GM15510 (cell line): ENCODE results near the gene AGAP2.

Experiments used
- POLR2A ChIP-seq: IDR thresholded peaks from 3 replicates; pipeline ENCODE4 v1.6.1; 2011; ENCODE audit warnings: borderline replicate concordance; ENCODE audit not compliant: insufficient read length; ENCODE audit errors: extremely low read depth

AGAP2 gene

GRCh38 chr12:57739914-57740538, 1.5 kb upstream of the AGAP2 start:
- no peak for TF ChIP-seq POLR2A

GRCh38 chr12:57739387-57739786, 845 bp upstream of the AGAP2 start:
- no peak for TF ChIP-seq POLR2A

GRCh38 chr12:57737467-57738460, 778 bp downstream of the AGAP2 start:
- TF ChIP-seq POLR2A, result no peak

- no peak for TF ChIP-seq POLR2A
Observed at GRCh38 chr12:57736741-57737466, 1.6 kb downstream of the AGAP2 start.

- no peak for TF ChIP-seq POLR2A
Observed at GRCh38 chr12:57735952-57736740, 2.4 kb downstream of the AGAP2 start.

DNA sequence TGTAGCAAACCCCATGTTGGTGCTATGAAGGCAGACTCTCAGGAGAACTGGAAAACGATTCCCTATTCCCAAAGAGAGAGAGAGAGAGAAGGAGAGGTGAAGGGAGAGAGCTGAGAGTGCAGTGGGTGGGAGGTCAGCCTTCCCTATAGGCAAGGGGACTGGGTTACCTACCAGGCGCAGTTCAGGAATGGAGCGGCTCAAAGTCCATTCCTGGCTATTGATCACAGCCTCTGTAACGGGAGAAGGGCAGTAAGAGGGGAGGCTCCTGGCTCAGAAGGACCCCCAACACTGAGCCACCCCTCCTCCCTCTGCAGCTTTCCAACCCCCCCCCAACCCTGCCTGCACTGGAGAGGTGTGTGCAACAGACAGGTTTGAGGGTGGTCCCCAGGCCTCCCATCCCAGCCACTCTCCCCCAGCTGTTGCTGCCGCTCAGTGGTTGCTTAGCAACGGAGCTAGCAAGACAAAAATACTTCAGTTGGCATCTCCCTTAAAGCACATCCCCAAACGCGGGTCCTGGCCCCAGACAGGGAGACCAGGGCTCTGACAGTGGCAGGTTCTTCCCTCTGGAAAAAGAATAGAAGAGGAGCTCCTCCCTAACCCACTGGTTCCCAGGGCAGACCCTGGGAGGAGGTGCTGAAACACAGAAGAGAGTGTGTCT, 3.2 kb downstream of the AGAP2 start:
- TF ChIP-seq POLR2A, result no peak

DNA sequence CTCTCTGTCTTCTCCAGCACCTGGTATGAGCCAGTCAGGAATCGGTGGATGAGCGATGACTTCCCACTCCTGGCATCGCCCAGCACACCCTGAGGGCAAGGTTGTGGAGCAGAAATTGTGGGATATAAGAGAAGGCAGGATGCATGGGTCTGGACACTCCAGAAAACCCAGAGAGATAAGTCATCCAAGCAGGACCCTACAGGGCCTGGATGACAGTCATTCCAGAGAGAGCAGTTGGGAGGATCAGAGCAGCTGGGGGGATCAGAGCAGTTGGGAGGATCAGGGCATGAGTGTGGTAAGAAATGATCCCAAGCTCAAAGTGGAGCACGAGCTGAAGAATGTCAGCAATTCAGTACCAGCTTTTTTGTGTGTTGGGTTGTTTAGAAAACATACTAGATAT, 4.0 kb downstream of the AGAP2 start:
- no peak for TF ChIP-seq POLR2A

DNA sequence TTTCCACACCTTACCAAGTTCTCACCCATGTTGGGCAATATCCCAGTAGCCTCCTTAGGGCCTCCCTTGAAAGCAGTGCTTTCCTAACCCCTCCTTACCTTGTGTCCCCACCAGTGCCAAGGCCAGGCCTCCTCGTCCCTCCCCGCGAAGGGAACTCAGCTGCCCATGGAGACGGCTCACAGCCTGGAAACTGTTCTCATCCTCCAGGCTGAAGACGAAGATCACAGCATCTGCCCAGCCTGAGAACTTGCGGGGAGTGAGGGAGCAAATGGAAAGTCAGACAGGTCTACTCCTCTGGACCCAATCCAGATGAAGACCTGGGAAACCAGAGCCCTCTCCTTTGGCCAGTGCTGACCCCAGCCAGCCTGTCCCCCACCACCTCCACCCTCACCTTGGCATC, 4.6 kb downstream of the AGAP2 start:
- no peak for TF ChIP-seq POLR2A

DNA sequence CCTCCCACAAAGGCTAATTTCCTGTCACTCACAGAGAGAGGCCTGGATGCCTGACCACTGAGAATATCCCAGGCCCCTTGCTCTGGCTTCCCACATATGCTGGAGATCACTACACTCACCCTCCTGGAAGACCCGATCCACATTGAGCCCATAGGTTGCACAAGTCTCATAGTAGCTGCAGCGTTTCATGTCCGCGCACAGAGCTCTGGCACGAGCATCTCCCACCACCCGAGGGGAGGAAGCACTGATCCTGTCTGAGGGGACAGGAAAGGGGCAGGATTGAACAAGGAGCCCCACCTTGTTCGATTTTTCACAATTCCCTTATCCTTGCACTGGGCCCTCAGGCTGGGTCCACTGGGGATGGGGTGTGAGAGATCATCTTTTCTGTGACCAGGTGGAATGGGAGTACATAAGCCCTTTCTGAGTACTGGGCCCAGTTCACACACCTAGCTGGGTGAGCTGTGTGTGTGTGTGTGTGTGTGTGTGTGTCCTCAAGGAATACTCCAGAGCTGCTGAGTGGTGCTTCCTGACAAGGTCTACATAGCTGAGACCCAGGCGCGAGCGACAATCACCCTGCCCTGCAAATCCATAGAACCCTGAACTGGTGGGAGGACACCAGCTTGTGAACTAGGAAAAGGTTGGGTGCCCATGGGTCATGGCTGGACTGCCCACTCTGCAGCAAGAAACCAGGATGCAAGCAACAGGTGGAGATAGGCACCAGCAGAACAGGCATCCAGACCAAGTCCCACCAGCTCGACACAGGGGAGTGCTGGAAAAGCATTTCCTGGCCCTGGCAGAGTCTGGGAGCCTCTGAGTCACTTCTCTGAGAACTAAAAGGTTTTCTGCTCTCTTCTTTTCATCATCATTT, 5.6 kb downstream of the AGAP2 start:
- TF ChIP-seq POLR2A, result no peak

DNA sequence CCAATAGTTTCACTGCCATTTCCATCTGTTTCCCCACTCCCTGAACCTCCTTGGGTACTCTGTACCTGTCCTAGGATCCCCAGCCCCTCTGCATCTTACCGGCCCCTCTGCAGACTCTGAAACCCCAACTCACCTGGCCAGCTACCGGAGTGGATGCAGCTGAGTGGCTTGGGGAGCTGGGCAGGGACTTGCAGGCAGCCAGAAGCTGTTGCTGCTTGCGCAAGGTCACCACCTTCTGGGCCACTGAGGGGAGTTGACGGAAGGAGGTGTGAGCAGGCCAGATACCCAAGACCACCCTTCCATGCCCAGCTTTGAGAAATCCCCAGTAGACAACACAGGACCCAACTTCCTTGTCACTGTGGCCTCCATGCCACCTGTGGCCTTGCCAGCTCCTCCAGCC, 6.3 kb downstream of the AGAP2 start:
- TF ChIP-seq POLR2A, result no peak

GRCh38 chr12:57731411-57732080, 7.0 kb downstream of the AGAP2 start:
- TF ChIP-seq POLR2A, result no peak

GRCh38 chr12:57730336-57731067, 8.0 kb downstream of the AGAP2 start:
- no peak for TF ChIP-seq POLR2A
